Measurements from ENCODE around the gene ZKSCAN4. TPM values are rescaled to one million over a fixed set of nuclear protein-coding genes. Genes with fewer than 3 reads are reported as not detected.

The ZKSCAN4 gene
- total and polyA plus RNA-seq, 3 experiments from 2014 or later = 5.6 to 6.3 (median 5.8) TPM

DNA sequence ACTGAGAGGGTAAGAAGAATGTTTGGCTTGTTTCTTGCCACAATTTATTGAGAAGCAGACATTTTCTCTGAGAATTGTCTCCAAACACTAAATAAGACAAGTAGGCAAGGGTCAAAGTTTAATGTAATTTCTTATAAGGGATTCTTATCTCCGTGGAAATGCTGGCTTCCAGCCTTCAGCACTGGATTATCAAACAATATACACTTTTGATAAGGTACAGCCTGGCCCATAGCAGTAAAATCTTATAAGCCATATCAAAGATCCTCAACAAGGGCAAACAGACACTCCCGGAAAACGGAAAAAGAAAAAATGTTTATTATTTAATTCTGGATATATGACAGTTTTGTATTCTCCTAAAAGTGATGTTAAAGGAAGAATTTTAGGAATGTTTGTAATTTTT is 45.5 kb downstream of the ZKSCAN4 start:
- H3K4me1 Mint-ChIP-seq = peaks cover 23 to 31% (median 26%) of the 10 kb centered on the region in 3 donors
- H3K4me3 Mint-ChIP-seq = no peak overlapping the region
- H3K9me3 ChIP-seq (ENCODE audit: low read length) = no peaks in the 10 kb centered on the region
- no peaks in the 10 kb centered on the region for H3K36me3 ChIP-seq (ENCODE audit: insufficient read depth, low read length)
- peaks cover 7% of the 10 kb centered on the region for H3K4me1 ChIP-seq (ENCODE audit: insufficient read depth, low read length)
- H3K27me3 Mint-ChIP-seq = peaks cover 68 to 84% of the 10 kb centered on the region in 2 donors
- no peak for DNase-seq
- peaks cover 0 to 2% (median 0%) of the 10 kb centered on the region in 3 donors for H3K36me3 Mint-ChIP-seq
- peaks cover 19 to 45% (median 30%) of the 10 kb centered on the region in 5 donors for H3K9me3 Mint-ChIP-seq
- H3K27ac Mint-ChIP-seq = no peak overlapping the region
- peaks cover 51% of the 10 kb centered on the region for H3K27me3 ChIP-seq (ENCODE audit: insufficient read depth, low read length, poor library complexity, severe bottlenecking)
- CTCF ChIA-PET = no interaction called here
- no peak overlapping the region for H3K4me3 ChIP-seq (ENCODE audit: low read length)
- POLR2A ChIA-PET = no interaction called here
- no peak overlapping the region for H3K27ac ChIP-seq (ENCODE audit: low read depth, low read length)

DNA sequence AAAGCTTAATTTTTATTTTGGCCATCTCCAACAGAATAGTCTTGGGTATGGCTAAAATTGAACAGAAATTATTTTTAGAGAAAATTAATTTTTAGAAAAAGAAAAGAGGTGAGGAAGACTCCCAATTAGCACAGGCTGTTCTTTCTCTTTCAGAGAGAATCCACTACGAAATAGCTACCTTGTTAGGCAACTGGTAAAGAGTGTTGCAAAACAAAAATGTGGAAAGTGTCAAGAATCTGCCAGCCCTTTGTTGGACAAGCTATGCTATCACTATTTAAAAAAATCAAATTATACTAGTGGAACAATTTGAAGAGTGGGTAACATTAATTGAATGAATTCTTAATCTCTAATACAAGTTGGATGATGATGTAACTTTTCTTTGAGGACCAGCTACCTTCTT is 46.2 kb downstream of the ZKSCAN4 start:
- Histone ChIP-seq H3K27ac (ENCODE audit: low read depth, low read length) (no peak overlapping the region), H3K36me3 (ENCODE audit: insufficient read depth, low read length) (no peaks in the 10 kb centered on the region), H3K27me3 (ENCODE audit: insufficient read depth, low read length, poor library complexity, severe bottlenecking) (peaks cover 45% of the 10 kb centered on the region), H3K4me1 (ENCODE audit: insufficient read depth, low read length) (peaks cover 7% of the 10 kb centered on the region), H3K9me3 (ENCODE audit: low read length) (no peaks in the 10 kb centered on the region), H3K4me3 (ENCODE audit: low read length) (no peak overlapping the region)
- Mint-ChIP-seq H3K36me3 (peaks cover 0 to 2% (median 0%) of the 10 kb centered on the region in 3 donors), H3K27ac (no peak overlapping the region), H3K9me3 (peaks cover 19 to 45% (median 30%) of the 10 kb centered on the region in 5 donors), H3K4me3 (no peak overlapping the region), H3K27me3 (peaks cover 61 to 84% of the 10 kb centered on the region in 2 donors), H3K4me1 (peaks cover 23 to 30% (median 26%) of the 10 kb centered on the region in 3 donors)
- POLR2A ChIA-PET = no interaction called here
- CTCF ChIA-PET = no interaction called here
- no peak for DNase-seq

DNA sequence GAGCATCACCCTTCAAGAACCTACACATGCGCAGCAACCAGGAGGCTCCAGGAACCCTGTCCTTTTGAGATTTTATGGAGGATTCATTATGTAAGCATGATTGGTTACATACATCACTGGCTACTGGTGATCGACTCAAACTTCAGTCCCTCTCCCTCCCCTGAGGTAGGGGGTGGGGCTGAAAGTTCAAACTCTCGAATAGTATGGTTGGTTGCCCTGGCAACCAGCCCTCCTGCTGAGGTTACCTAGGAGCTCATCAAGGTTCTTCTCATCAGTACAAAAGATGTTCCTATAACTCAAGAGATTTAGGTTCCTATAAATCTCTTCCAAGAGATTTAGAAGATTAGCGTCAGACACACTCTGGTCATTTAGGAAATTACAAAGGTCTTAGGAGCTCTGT is 48.9 kb downstream of the ZKSCAN4 start:
- Mint-ChIP-seq H3K27me3 (peaks cover 46 to 86% of the 10 kb centered on the region in 2 donors), H3K9me3 (peaks cover 24 to 42% (median 36%) of the 10 kb centered on the region in 5 donors), H3K27ac (no peak overlapping the region), H3K4me3 (no peak overlapping the region), H3K36me3 (peaks cover 0 to 4% (median 2%) of the 10 kb centered on the region in 3 donors), H3K4me1 (peaks cover 21 to 25% (median 22%) of the 10 kb centered on the region in 3 donors)
- ChIA-PET CTCF (no interaction called here), POLR2A (no interaction called here)
- DNase-seq = no peak
- Histone ChIP-seq H3K4me3 (ENCODE audit: low read length) (no peak overlapping the region), H3K27me3 (ENCODE audit: insufficient read depth, low read length, poor library complexity, severe bottlenecking) (peaks cover 18% of the 10 kb centered on the region), H3K36me3 (ENCODE audit: insufficient read depth, low read length) (no peaks in the 10 kb centered on the region), H3K27ac (ENCODE audit: low read depth, low read length) (no peak overlapping the region), H3K4me1 (ENCODE audit: insufficient read depth, low read length) (peaks cover 7% of the 10 kb centered on the region), H3K9me3 (ENCODE audit: low read length) (no peaks in the 10 kb centered on the region)

GRCh38 chr6:28200020-28200419 is 52.0 kb downstream of the ZKSCAN4 start:
- POLR2A ChIA-PET = no interaction called here
- Mint-ChIP-seq H3K36me3 (peaks cover 0 to 18% (median 2%) of the 10 kb centered on the region in 3 donors), H3K4me1 (peaks cover 9 to 13% (median 9%) of the 10 kb centered on the region in 3 donors), H3K9me3 (peaks cover 33 to 45% (median 44%) of the 10 kb centered on the region in 5 donors), H3K27ac (no peak overlapping the region), H3K27me3 (peaks cover 40 to 82% of the 10 kb centered on the region in 2 donors), H3K4me3 (no peak overlapping the region)
- H3K27ac ChIP-seq (ENCODE audit: low read depth, low read length) = no peak overlapping the region
- no peaks in the 10 kb centered on the region for H3K4me1 ChIP-seq (ENCODE audit: insufficient read depth, low read length)
- H3K27me3 ChIP-seq (ENCODE audit: insufficient read depth, low read length, poor library complexity, severe bottlenecking) = peaks cover 6% of the 10 kb centered on the region
- H3K36me3 ChIP-seq (ENCODE audit: insufficient read depth, low read length) = no peaks in the 10 kb centered on the region
- H3K9me3 ChIP-seq (ENCODE audit: low read length) = no peaks in the 10 kb centered on the region
- no peak overlapping the region for H3K4me3 ChIP-seq (ENCODE audit: low read length)
- no peak for DNase-seq
- CTCF ChIA-PET = no interaction called here

Other genes starting within 250 kb of the ZKSCAN4 start
- gene ZNF165, start 171.7 kb downstream of the ZKSCAN4 start, total RNA-seq = 1 to 10 TPM; 1.6 to 1.9 TPM
- 0.78 TPM for gene ZNF165, start 171.7 kb downstream of the ZKSCAN4 start, polyA plus RNA-seq
- gene ZSCAN16, start 127.7 kb downstream of the ZKSCAN4 start, total RNA-seq = 1 to 10 TPM; 5.3 to 5.8 TPM
- 11.5 TPM for gene ZSCAN16, start 127.7 kb downstream of the ZKSCAN4 start, polyA plus RNA-seq
- gene ZKSCAN8, start 110.4 kb downstream of the ZKSCAN4 start, total RNA-seq = 10 to 100 TPM; 15.6 to 17.4 TPM
- 1.9 TPM for gene ZKSCAN8, start 110.4 kb downstream of the ZKSCAN4 start, polyA plus RNA-seq
- 1 to 10 TPM; 5.0 to 6.8 TPM for gene ZSCAN9, start 27.0 kb downstream of the ZKSCAN4 start, total RNA-seq
- 4.7 TPM for gene ZSCAN9, start 27.0 kb downstream of the ZKSCAN4 start, polyA plus RNA-seq
- gene NKAPL, start 7.0 kb upstream of the ZKSCAN4 start, total RNA-seq = under 1 TPM; 0.22 TPM
- gene NKAPL, start 7.0 kb upstream of the ZKSCAN4 start, polyA plus RNA-seq = not detected
- gene ZSCAN26, start 14.9 kb upstream of the ZKSCAN4 start, total RNA-seq = 1 to 10 TPM; 5.6 to 6.4 TPM
- 15.8 TPM for gene ZSCAN26, start 14.9 kb upstream of the ZKSCAN4 start, polyA plus RNA-seq
- 1 to 10 TPM; 4.6 to 5.4 TPM for gene PGBD1, start 29.3 kb upstream of the ZKSCAN4 start, total RNA-seq
- 0.87 TPM for gene PGBD1, start 29.3 kb upstream of the ZKSCAN4 start, polyA plus RNA-seq
- 1 to 10 TPM; 1.1 to 2.6 TPM for gene ZSCAN31, start 83.9 kb upstream of the ZKSCAN4 start, total RNA-seq
- gene ZSCAN31, start 83.9 kb upstream of the ZKSCAN4 start, polyA plus RNA-seq = 0.72 TPM
- gene ZKSCAN3, start 97.7 kb upstream of the ZKSCAN4 start, total RNA-seq = 1 to 10 TPM; 3.0 to 4.7 TPM
- 3.2 TPM for gene ZKSCAN3, start 97.7 kb upstream of the ZKSCAN4 start, polyA plus RNA-seq
- gene ZSCAN12, start 147.5 kb upstream of the ZKSCAN4 start, total RNA-seq = 1 to 10 TPM; 4.3 to 4.4 TPM
- gene ZSCAN12, start 147.5 kb upstream of the ZKSCAN4 start, polyA plus RNA-seq = 2.2 TPM
- 1 to 10 TPM in 1 of 2 experiments, under 1 TPM in 1; 0.63 to 1.3 TPM for gene ZSCAN23, start 191.2 kb upstream of the ZKSCAN4 start, total RNA-seq
- not detected for gene ZSCAN23, start 191.2 kb upstream of the ZKSCAN4 start, polyA plus RNA-seq